GM23338 (cell line): Measurements from ENCODE around the gene UBN2. TPM values are rescaled to one million over a fixed set of nuclear protein-coding genes. Genes with fewer than 3 reads are reported as not detected.

Experiments
- POLR2AphosphoS5 ChIP-seq: IDR thresholded peaks from 2 replicates; pipeline ENCODE4 v1.6.1; 2016; ENCODE audit warnings: antibody characterized with exemption, low read depth
- ZNF331 ChIP-seq: fragments of 250-450 bp; sonication (Bioruptor Pico); IDR thresholded peaks from 2 replicates; pipeline ENCODE4 v1.5.0; 2020; ENCODE audit warnings: low read depth, mild to moderate bottlenecking, moderate library complexity
- polyA plus RNA-seq: library from polyadenylated mRNA; unstranded; fragments of >200 nt; fragmentation: Nextera tagmentation; extraction: Ambion mirVana; gene quantifications from 2 replicates; pipeline ENCODE4 v1.2.1, GENCODE V29; 2016
- small RNA-seq: library from RNA; depleted of rRNA; stranded (forward); fragments of <200 nt; gene quantifications from one replicate; pipeline ENCODE3, GENCODE V24; 2014; ENCODE audit warnings: low replicate concordance
- total RNA-seq: library from RNA; depleted of rRNA; stranded (reverse); fragments of >200 nt; shearing (Covaris generic); gene quantifications from 2 replicates; pipeline ENCODE4 v1.2.3, GENCODE V29; 2014; rRNA removed
- TF ChIP-seq, protein P1 (sequence below): fragments of 250-450 bp; sonication (Bioruptor Pico); IDR thresholded peaks from 2 replicates; pipeline ENCODE4 v1.5.0; 2020; ENCODE audit warnings: mild to moderate bottlenecking, moderate library complexity

Gene UBN2
- total and polyA plus RNA-seq, 2 experiments from 2014 or later: 18.5 to 26.6 TPM

GRCh38 chr7:139355320-139355719, 124.3 kb downstream of the UBN2 start (continued):
- TF ChIP-seq, protein P1, sequence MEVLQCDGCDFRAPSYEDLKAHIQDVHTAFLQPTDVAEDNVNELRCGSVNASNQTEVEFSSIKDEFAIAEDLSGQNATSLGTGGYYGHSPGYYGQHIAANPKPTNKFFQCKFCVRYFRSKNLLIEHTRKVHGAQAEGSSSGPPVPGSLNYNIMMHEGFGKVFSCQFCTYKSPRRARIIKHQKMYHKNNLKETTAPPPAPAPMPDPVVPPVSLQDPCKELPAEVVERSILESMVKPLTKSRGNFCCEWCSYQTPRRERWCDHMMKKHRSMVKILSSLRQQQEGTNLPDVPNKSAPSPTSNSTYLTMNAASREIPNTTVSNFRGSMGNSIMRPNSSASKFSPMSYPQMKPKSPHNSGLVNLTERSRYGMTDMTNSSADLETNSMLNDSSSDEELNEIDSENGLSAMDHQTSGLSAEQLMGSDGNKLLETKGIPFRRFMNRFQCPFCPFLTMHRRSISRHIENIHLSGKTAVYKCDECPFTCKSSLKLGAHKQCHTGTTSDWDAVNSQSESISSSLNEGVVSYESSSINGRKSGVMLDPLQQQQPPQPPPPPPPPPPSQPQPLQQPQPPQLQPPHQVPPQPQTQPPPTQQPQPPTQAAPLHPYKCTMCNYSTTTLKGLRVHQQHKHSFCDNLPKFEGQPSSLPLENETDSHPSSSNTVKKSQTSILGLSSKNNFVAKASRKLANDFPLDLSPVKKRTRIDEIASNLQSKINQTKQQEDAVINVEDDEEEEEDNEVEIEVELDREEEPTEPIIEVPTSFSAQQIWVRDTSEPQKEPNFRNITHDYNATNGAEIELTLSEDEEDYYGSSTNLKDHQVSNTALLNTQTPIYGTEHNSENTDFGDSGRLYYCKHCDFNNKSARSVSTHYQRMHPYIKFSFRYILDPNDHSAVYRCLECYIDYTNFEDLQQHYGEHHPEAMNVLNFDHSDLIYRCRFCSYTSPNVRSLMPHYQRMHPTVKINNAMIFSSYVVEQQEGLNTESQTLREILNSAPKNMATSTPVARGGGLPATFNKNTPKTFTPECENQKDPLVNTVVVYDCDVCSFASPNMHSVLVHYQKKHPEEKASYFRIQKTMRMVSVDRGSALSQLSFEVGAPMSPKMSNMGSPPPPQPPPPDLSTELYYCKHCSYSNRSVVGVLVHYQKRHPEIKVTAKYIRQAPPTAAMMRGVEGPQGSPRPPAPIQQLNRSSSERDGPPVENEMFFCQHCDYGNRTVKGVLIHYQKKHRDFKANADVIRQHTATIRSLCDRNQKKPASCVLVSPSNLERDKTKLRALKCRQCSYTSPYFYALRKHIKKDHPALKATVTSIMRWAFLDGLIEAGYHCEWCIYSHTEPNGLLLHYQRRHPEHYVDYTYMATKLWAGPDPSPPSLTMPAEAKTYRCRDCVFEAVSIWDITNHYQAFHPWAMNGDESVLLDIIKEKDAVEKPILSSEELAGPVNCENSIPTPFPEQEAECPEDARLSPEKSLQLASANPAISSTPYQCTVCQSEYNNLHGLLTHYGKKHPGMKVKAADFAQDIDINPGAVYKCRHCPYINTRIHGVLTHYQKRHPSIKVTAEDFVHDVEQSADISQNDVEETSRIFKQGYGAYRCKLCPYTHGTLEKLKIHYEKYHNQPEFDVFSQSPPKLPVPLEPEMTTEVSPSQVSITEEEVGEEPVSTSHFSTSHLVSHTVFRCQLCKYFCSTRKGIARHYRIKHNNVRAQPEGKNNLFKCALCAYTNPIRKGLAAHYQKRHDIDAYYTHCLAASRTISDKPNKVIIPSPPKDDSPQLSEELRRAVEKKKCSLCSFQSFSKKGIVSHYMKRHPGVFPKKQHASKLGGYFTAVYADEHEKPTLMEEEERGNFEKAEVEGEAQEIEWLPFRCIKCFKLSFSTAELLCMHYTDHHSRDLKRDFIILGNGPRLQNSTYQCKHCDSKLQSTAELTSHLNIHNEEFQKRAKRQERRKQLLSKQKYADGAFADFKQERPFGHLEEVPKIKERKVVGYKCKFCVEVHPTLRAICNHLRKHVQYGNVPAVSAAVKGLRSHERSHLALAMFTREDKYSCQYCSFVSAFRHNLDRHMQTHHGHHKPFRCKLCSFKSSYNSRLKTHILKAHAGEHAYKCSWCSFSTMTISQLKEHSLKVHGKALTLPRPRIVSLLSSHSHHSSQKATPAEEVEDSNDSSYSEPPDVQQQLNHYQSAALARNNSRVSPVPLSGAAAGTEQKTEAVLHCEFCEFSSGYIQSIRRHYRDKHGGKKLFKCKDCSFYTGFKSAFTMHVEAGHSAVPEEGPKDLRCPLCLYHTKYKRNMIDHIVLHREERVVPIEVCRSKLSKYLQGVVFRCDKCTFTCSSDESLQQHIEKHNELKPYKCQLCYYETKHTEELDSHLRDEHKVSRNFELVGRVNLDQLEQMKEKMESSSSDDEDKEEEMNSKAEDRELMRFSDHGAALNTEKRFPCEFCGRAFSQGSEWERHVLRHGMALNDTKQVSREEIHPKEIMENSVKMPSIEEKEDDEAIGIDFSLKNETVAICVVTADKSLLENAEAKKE (CRISPR knock-in tag): no peak
- no peak for TF ChIP-seq POLR2AphosphoS5
- no peak for TF ChIP-seq ZNF331 (CRISPR knock-in tag)

Small RNA genes within 50 kb of the gene (small RNA-seq; reads per million reads assigned to genes)
- gene AC009220.1: not detected
- not detected for gene RNU6-206P

Other genes starting within 250 kb of the UBN2 start
- gene KIAA1549, start 249.8 kb upstream of the UBN2 start, total RNA-seq: 11.6 and 13.5 TPM in 2 replicates
- 3.6 TPM in 2 replicates for gene KIAA1549, start 249.8 kb upstream of the UBN2 start, polyA plus RNA-seq
- 10.1 and 11.3 TPM in 2 replicates for gene ZC3HAV1L, start 195.2 kb upstream of the UBN2 start, total RNA-seq
- 2.0 and 2.1 TPM in 2 replicates for gene ZC3HAV1L, start 195.2 kb upstream of the UBN2 start, polyA plus RNA-seq
- 56.8 and 59.8 TPM in 2 replicates for gene ZC3HAV1, start 121.5 kb upstream of the UBN2 start, total RNA-seq
- 23.4 and 24.8 TPM in 2 replicates for gene ZC3HAV1, start 121.5 kb upstream of the UBN2 start, polyA plus RNA-seq
- gene FMC1, start 110.1 kb downstream of the UBN2 start, total RNA-seq: 4.8 and 5.2 TPM in 2 replicates
- 70.5 and 76.8 TPM in 2 replicates for gene FMC1, start 110.1 kb downstream of the UBN2 start, polyA plus RNA-seq
- 53.1 and 57.3 TPM in 2 replicates for gene LUC7L2, start 128.7 kb downstream of the UBN2 start, total RNA-seq
- gene LUC7L2, start 128.7 kb downstream of the UBN2 start, polyA plus RNA-seq: 31.5 and 40.3 TPM in 2 replicates